Caco-2 (cell line): ENCODE data around the gene CASP9. TPM values are rescaled to one million over a fixed set of nuclear protein-coding genes. Genes with fewer than 3 reads are reported as not detected.

Experiments
- BruUV-seq: library from RNA; stranded (reverse); fragments of 400-500 nt; replicated peaks from 2 replicates; lab custom pipeline; 2021; lab: Mats Ljungman, UMichigan
- CTCF ChIA-PET: fragments of 300-600 bp; sonication (Branson Sonifier 250); formaldehyde crosslinking; loops from one replicate; lab custom pipeline; 2022; ENCODE audit warnings: antibody characterized with exemption; lab: Charles Lee
- POLR2A ChIA-PET: fragments of 300-600 bp; sonication (Branson Sonifier 250); formaldehyde crosslinking; loops from one replicate; lab custom pipeline; 2022; ENCODE audit warnings: antibody characterized with exemption; lab: Charles Lee
- DNase-seq, 2 experiments: peaks; one replicate each; pipeline versions ENCODE4 v3.0.0 to v3.0.0-alpha.2; 2020 to 2022
- H3K27me3 ChIP-seq: replicated peaks from 2 replicates; pipeline ENCODE4 v1.6.0; 2011; ENCODE audit warnings: low read length; ENCODE audit not compliant: control insufficient read depth, insufficient read depth
- H3K36me3 ChIP-seq: 2 replicates; pipeline ENCODE4 v1.5.1; 2011; ENCODE audit warnings: low read length; ENCODE audit not compliant: control insufficient read depth, insufficient read depth
- H3K4me1 ChIP-seq: fragments of 250-450 bp; sonication (Bioruptor Pico); 2 replicates; pipeline ENCODE4 v1.5.1; 2020; ENCODE audit warnings: mild to moderate bottlenecking
- H3K4me3 ChIP-seq: 2 replicates; pipeline ENCODE4 v1.5.1; 2011; ENCODE audit warnings: low read depth, mild to moderate bottlenecking, control low read depth, low read length
- H3K9me3 ChIP-seq: fragments of 250-450 bp; sonication (Bioruptor Pico); 2 replicates; pipeline ENCODE4 v1.5.1; 2020; ENCODE audit warnings: mild to moderate bottlenecking, moderate library complexity
- H3K27ac Mint-ChIP-seq: one replicate; pipeline ENCODE4 v1.8.0; 2022; ENCODE audit warnings: mixed read lengths; ENCODE audit not compliant: unreplicated experiment
- H3K27me3 Mint-ChIP-seq: one replicate; pipeline ENCODE4 v1.8.0; 2022; ENCODE audit warnings: mixed read lengths; ENCODE audit not compliant: insufficient read depth, unreplicated experiment
- H3K36me3 Mint-ChIP-seq: one replicate; pipeline ENCODE4 v1.8.0; 2022; ENCODE audit warnings: mild to moderate bottlenecking, mixed read lengths; ENCODE audit not compliant: insufficient read depth, unreplicated experiment
- H3K4me1 Mint-ChIP-seq: one replicate; pipeline ENCODE4 v1.8.0; 2022; ENCODE audit warnings: low read depth, mixed read lengths; ENCODE audit not compliant: unreplicated experiment
- H3K4me3 Mint-ChIP-seq: one replicate; pipeline ENCODE4 v1.8.0; 2022; ENCODE audit warnings: mild to moderate bottlenecking, moderate library complexity, mixed read lengths; ENCODE audit not compliant: unreplicated experiment
- H3K9me3 Mint-ChIP-seq: one replicate; pipeline ENCODE4 v1.8.0; 2022; ENCODE audit warnings: mixed read lengths; ENCODE audit not compliant: unreplicated experiment
- intact Hi-C: fragments of 100-400 bp; cut with micrococcal nuclease; formaldehyde crosslinking; loops from one replicate; pipeline ENCODE4 v1.10.0; 2022; ENCODE audit not compliant: unreplicated experiment
- total RNA-seq: library from RNA; stranded (reverse); gene quantifications from 2 replicates; pipeline ENCODE4 v1.2.3, GENCODE V29; 2022
- TF ChIP-seq, protein P1 (sequence below), 2 experiments: fragments of 200-600 bp in 1 of 2; IDR thresholded peaks; 1 replicate in 1 of 2; 2 replicates in 1 of 2; pipeline versions ENCODE4 v1.5.1 to v1.8.0; 2011 to 2022; ENCODE audit warnings: antibody characterized with exemption in 1 of 2, control low read depth in 1 of 2, inconsistent platforms in 1 of 2, low read depth in 1 of 2, low read length in 1 of 2, mild to moderate bottlenecking in 1 of 2, moderate library complexity in 1 of 2; ENCODE audit not compliant: insufficient read depth in 1 of 2, severe bottlenecking in 1 of 2, unreplicated experiment in 1 of 2

The CASP9 gene
- total RNA-seq, 1 experiment from 2014 or later: 9.9 TPM

DNA sequence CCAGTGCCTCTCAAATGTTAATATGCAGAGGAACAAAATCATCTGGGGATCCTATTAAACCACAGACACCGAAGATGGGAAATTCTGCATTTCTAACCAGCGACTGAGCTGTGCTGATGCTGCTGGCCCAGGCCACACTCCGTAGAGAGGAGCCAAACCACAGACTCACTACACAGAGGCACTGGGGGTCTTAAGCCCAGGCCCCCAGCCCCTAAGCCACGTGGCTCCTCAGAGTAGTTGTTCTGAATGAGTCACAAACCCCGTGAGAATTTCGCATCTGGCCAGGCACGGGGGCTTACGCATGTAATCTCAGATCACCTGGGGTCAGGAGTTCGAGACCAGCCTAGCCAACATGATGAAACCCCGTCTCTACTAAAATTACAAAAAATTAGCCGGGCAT lies 70.3 kb downstream of the CASP9 start:
- no peaks in the 10 kb centered on the region for H3K9me3 Mint-ChIP-seq
- TF ChIP-seq, protein P1, sequence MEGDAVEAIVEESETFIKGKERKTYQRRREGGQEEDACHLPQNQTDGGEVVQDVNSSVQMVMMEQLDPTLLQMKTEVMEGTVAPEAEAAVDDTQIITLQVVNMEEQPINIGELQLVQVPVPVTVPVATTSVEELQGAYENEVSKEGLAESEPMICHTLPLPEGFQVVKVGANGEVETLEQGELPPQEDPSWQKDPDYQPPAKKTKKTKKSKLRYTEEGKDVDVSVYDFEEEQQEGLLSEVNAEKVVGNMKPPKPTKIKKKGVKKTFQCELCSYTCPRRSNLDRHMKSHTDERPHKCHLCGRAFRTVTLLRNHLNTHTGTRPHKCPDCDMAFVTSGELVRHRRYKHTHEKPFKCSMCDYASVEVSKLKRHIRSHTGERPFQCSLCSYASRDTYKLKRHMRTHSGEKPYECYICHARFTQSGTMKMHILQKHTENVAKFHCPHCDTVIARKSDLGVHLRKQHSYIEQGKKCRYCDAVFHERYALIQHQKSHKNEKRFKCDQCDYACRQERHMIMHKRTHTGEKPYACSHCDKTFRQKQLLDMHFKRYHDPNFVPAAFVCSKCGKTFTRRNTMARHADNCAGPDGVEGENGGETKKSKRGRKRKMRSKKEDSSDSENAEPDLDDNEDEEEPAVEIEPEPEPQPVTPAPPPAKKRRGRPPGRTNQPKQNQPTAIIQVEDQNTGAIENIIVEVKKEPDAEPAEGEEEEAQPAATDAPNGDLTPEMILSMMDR (IDR thresholded peaks at IDR 0.05; ENCODE audit: insufficient read depth in 1 of 2, low read depth in 1 of 2, low read length in 1 of 2, severe bottlenecking in 1 of 2, unreplicated experiment in 1 of 2): no peak
- Histone ChIP-seq H3K4me1 (0 out of 2 replicates have a peak, but pooled peaks cover 5% of the 10 kb centered on the region), H3K9me3 (no peaks in the 10 kb centered on the region), H3K36me3 (no peaks in the 10 kb centered on the region), H3K27me3 (no peaks in the 10 kb centered on the region), H3K4me3 (no peak overlapping the region)
- H3K27ac Mint-ChIP-seq: no peak overlapping the region
- BruUV-seq: no TSS peak
- H3K27me3 Mint-ChIP-seq: no peaks in the 10 kb centered on the region
- H3K4me3 Mint-ChIP-seq: no peak overlapping the region
- ChIA-PET CTCF (no interaction called here), POLR2A (interaction anchor here (0.5 kb wide), 1 partner anchor 149 kb away, joined by 8 read pairs; no protein-coding TSS in a partner anchor)
- peaks cover 11% of the 10 kb centered on the region for H3K4me1 Mint-ChIP-seq
- DNase-seq: no peak
- no peaks in the 10 kb centered on the region for H3K36me3 Mint-ChIP-seq
- intact Hi-C loops: no loop called here

DNA sequence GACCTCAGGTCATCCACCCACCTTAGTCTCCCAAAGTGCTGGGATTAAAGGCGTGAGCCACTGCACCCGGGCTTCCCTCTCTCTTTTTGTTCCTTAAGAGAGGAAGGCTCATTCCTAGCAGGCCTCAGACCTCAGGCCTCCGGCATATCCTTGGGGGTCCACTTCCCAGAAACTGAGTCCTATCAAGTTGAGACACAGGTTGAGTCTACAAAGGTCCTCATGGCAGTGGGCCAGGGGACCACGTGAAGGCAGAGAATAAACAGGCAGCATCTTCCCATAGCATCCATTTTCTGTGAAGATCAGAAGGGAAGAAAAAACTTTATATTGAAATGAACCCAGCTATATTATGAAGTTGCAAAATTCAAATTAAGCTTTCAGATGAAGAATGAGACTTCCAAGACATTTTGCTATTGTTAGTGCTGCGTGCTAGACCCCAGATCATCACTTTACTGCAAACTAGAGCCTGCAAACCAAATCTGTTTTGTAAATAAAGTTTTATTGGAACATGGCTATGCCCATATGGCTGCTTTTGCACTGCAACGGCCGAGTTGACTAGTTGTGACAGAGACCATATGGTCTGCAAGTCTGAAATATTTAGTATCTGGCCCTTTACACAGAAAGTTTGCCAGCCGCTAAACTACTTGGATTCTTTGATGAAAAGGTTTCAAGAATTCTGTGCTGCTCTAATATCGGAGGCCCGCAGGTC lies 71.0 kb downstream of the CASP9 start:
- H3K36me3 ChIP-seq: no peaks in the 10 kb centered on the region
- H3K9me3 Mint-ChIP-seq: no peaks in the 10 kb centered on the region
- DNase-seq: no peak
- no peak overlapping the region for H3K27ac Mint-ChIP-seq
- H3K9me3 ChIP-seq: no peaks in the 10 kb centered on the region
- POLR2A ChIA-PET: interaction anchor here (0.5 kb wide), 1 partner anchor 150 kb away, joined by 8 read pairs; no protein-coding TSS in a partner anchor
- peaks cover 6% of the 10 kb centered on the region for H3K4me1 Mint-ChIP-seq
- TF ChIP-seq, protein P1 (IDR thresholded peaks at IDR 0.05; ENCODE audit: insufficient read depth in 1 of 2, low read depth in 1 of 2, low read length in 1 of 2, severe bottlenecking in 1 of 2, unreplicated experiment in 1 of 2): no peak
- CTCF ChIA-PET: no interaction called here
- intact Hi-C loops: no loop called here
- no peaks in the 10 kb centered on the region for H3K27me3 Mint-ChIP-seq
- no peaks in the 10 kb centered on the region for H3K36me3 Mint-ChIP-seq
- 0 out of 2 replicates have a peak, but pooled peaks cover 5% of the 10 kb centered on the region for H3K4me1 ChIP-seq
- H3K4me3 Mint-ChIP-seq: no peak overlapping the region
- no peak overlapping the region for H3K4me3 ChIP-seq
- no peaks in the 10 kb centered on the region for H3K27me3 ChIP-seq
- no TSS peak for BruUV-seq

DNA sequence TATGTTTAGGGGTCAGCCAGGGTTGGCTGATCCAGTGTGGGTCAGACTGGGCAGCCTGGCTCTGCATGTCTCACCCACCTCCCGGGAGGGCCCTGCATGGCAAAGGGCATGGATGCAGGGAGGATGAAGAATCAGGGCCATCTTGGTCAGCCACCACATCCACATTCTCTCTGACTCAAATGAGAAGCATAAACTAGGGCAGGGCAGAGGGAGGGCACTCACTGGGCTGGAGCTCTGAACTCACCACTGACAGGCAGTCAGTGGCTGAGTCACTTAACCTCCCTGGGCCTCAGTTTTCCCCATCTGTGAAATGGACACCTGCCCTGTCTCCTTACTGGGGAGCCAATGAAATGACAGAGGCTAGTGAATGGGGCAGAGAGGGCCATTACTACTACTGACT lies 71.8 kb downstream of the CASP9 start:
- no peaks in the 10 kb centered on the region for H3K36me3 Mint-ChIP-seq
- H3K27me3 Mint-ChIP-seq: no peaks in the 10 kb centered on the region
- H3K27ac Mint-ChIP-seq: no peak overlapping the region
- Histone ChIP-seq H3K9me3 (no peaks in the 10 kb centered on the region), H3K36me3 (no peaks in the 10 kb centered on the region), H3K4me3 (no peak overlapping the region), H3K4me1 (0 out of 2 replicates have a peak, but pooled peaks cover 2% of the 10 kb centered on the region), H3K27me3 (no peaks in the 10 kb centered on the region)
- no peak overlapping the region for H3K4me3 Mint-ChIP-seq
- H3K9me3 Mint-ChIP-seq: no peaks in the 10 kb centered on the region
- no TSS peak for BruUV-seq
- TF ChIP-seq, protein P1 (IDR thresholded peaks at IDR 0.05; ENCODE audit: insufficient read depth in 1 of 2, low read depth in 1 of 2, low read length in 1 of 2, severe bottlenecking in 1 of 2, unreplicated experiment in 1 of 2): no peak
- CTCF ChIA-PET: no interaction called here
- no peak for DNase-seq
- no peaks in the 10 kb centered on the region for H3K4me1 Mint-ChIP-seq
- POLR2A ChIA-PET: no interaction called here
- intact Hi-C loops: no loop called here
